Choroid plexus epithelial cell (primary cell): Measurements from ENCODE around the gene PPP1R3C.
A peak's percentile ranks its signal among the peaks of the same experiment; 100 is the strongest.

Experiments used
- DNase-seq: peaks from one replicate; pipeline ENCODE4 v3.0.0-alpha.2; 2010; ENCODE audit warnings: low read depth
- H3K4me3 ChIP-seq: 2 replicates; pipeline ENCODE4 v1.5.1; 2011; ENCODE audit warnings: low read depth, mild to moderate bottlenecking, control low read depth, low read length, moderate library complexity
- TF ChIP-seq, protein P1 (sequence below): conservative IDR thresholded peaks from 2 replicates; pipeline ENCODE4 v1.5.1; 2011; ENCODE audit warnings: low read depth, mild to moderate bottlenecking, control low read depth, inconsistent platforms, low read length, moderate library complexity

Gene PPP1R3C

DNA sequence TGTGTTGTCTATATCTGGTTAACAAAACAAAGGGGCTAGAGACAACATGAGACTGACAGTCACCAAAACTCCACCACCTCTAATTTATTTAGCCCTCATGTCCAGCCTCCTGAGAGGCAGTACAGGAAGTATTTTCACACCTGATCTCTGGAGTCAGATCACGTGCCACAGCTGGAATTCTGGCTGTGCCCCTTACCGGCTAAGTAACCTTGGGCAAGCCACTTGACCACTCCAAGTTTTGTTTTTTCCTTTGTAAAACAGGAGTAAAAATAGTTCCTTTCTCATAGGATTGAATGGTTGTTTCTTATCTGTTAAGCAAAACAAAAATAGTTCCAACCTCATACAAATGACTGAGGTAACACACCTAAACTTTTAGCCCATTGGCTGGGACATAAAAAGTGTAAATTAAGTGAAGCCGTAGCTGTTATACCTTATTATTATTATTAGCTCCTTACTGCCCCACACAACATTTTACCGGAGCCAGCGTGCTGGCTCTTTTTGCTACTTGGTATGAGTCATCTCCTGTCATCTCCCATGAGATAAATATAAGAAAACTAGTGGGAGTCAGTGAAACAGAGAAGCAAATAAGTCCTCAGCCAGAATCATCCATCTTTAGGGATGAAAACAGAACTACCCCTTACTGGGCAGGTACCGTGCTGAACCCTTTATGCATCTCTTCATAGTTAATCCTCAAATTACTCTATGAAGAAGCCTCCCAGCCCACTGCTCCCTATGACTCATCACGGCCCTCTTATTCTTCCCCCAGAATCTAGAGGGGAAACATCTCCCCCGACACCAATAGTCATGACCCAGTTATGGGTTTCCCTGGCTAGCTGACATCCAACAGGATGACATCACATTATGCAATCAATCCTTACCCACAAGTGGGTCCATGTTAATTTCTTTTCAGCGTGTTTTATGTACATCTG is 44.9 kb downstream of the PPP1R3C start:
- H3K4me3 ChIP-seq: no peak overlapping the region
- TF ChIP-seq, protein P1, sequence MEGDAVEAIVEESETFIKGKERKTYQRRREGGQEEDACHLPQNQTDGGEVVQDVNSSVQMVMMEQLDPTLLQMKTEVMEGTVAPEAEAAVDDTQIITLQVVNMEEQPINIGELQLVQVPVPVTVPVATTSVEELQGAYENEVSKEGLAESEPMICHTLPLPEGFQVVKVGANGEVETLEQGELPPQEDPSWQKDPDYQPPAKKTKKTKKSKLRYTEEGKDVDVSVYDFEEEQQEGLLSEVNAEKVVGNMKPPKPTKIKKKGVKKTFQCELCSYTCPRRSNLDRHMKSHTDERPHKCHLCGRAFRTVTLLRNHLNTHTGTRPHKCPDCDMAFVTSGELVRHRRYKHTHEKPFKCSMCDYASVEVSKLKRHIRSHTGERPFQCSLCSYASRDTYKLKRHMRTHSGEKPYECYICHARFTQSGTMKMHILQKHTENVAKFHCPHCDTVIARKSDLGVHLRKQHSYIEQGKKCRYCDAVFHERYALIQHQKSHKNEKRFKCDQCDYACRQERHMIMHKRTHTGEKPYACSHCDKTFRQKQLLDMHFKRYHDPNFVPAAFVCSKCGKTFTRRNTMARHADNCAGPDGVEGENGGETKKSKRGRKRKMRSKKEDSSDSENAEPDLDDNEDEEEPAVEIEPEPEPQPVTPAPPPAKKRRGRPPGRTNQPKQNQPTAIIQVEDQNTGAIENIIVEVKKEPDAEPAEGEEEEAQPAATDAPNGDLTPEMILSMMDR: no peak
- peak; percentile 83 for DNase-seq

DNA sequence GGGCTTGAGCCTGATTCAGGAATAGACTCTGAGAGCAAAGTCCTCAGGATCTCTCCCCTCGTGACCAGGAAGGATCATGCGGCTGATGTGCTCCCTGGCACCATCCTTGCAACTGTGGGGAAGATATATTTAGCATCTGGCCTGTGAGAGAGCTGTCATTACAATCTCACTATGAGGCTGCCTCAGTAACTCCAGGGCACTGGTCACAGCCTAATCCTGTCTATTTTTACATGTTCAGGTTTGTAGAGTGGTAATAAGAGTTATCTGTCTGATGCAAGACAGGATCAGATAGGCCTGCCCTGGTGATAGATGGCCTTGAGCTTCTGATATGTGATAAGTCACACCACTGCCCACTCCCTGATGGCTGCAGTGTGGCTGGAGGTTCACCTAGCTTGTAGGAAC is 50.7 kb downstream of the PPP1R3C start:
- no peak overlapping the region for H3K4me3 ChIP-seq
- TF ChIP-seq, protein P1: no peak
- DNase-seq: no peak

DNA sequence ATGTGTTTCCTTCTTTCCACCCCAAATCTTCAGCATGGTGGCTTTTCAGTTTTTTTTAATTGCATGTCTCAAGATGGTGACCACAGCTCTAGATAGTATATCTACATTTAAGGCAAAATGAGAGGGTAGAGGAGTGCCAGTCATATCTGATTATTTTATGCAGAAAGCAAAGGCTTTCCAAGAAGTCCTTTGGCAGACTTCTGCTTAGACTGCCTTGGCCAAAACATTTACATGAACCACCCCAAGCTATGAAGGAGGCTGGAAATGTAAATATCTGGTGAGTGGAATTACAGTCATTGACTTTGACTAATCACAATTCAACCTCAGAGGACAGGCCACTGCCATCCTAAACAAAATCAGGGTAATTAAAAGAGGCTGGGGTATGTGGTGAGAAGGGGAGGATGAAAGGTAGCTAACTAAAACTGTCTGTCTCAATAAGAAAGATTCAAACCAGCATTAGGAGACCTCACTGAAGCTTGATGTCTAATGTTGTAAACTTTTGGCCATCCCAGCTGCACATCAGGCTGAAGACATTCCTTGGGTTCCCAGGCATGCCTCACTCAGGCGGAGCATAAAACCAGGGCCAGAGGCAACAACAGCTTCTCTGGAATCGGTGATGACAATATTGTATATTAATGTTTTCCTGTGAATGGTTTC is 53.4 kb downstream of the PPP1R3C start:
- DNase-seq: no peak
- H3K4me3 ChIP-seq: no peak overlapping the region
- TF ChIP-seq, protein P1: no peak
